GM19239 (cell line): ENCODE data around the gene PRDM4.
A peak's percentile ranks its signal among the peaks of the same experiment; 100 is the strongest.
"Not testable (repeated sequence)": the region's sequence is repeated elsewhere in the genome, so short reads cannot be mapped to it uniquely, and the experiment has no call there.

Source experiments
- DNase-seq: peaks from one replicate; pipeline ENCODE4 v3.0.0; 2011; ENCODE audit warnings: low spot score; ENCODE audit not compliant: insufficient read length
- FAIRE-seq: peaks from 2 replicates; lab custom pipeline; 2011; peaks lifted over from hg19 to GRCh38; lab: Jason Lieb, UNC

PRDM4 gene

DNA sequence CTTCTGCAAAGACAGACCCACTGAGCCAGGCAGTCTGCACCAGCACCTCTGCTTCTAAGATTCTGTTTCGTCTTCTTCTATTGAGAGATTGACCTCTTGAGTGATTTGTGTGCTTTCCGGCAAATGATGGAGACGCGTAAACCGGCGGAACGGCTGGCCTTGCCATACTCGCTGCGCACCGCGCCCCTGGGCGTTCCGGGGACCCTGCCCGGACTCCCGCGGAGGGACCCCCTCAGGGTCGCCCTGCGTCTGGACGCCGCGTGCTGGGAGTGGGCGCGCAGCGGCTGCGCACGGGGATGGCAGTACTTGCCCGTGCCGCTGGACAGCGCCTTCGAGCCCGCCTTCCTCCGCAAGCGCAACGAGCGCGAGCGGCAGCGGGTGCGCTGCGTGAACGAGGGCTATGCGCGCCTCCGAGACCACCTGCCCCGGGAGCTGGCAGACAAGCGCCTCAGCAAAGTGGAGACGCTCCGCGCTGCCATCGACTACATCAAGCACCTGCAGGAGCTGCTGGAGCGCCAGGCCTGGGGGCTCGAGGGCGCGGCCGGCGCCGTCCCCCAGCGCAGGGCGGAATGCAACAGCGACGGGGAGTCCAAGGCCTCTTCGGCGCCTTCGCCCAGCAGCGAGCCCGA lies 14.3 kb upstream of the PRDM4 start:
- DNase-seq (no peak), FAIRE-seq (no peak)

GRCh38 chr12:107774349-107775029 lies 13.6 kb upstream of the PRDM4 start, which contains the start of gene ASCL4:
Gene ASCL4, plus strand, starts transcription at chr12:107774704. Its CDS starts 515 bp downstream, at chr12:107775219.
- DNase-seq (no peak), FAIRE-seq (no peak)

DNA sequence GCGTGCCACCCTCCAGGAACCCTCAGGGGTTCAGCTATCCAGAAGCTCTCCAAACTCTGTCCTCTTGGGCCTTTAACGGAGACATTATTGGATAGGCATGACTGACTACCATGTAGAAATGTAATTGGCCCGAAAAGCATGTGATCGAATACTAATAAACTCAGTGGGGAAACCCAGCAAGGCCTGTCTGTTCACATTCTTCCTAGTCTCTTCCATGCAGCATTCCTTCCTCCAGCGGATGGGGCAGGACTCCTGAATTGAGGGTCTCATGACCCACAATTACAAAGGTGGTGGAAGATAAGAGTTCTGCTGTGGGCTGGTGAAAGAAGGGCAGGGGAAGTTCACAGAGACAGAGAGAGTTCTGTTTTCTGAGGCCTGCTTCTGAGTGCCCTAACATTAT lies 6.5 kb upstream of the PRDM4 start:
- DNase-seq (no peak), FAIRE-seq (no peak)

DNA sequence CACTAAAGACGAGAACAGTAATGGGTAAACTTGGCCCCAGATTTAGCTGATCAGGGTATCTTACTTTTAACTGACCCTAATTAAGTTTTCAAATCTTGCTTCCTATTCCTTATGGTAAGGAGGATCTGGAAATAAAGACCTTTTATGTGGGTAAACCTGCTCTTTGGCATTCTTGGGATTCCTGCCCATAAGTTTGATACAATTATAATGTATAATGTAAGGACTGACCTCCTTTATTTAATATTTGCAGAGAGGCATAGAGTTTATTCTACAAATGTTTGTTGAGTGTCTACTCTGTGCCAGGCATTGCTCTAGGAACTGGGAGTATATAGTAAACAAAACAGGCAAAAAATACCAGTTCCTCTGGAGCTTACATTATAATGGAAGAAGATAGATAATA lies 4.4 kb upstream of the PRDM4 start:
- DNase-seq, result no peak
- no peak for FAIRE-seq

GRCh38 chr12:107764626-107765025 lies 3.7 kb upstream of the PRDM4 start:
- no peak for FAIRE-seq

GRCh38 chr12:107762874-107763273 lies 1.9 kb upstream of the PRDM4 start:
- DNase-seq (no peak), FAIRE-seq (no peak)

More at GRCh38 chr12:107764626-107765025, 3.7 kb upstream of the PRDM4 start:
- no peak for DNase-seq

DNA sequence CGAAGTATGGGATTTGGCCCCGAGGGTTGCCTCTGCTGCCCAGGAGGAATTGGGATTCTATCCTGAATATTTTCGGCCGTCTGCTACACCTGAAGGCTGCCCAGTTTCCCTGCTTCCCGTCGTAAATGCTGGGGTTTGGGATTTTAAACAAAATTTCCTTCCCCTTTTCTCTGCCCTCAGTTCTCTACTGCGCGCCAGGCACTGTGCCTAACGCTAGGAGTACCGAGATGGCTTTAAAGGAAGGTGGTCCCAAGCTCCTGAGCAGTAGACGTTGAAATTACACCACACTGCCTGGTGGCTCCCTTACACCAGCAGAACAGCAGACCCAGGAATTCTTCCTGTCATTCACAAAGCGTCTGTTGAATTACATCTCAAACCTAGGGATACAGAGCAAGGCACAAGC lies 566 bp upstream of the PRDM4 start:
- DNase-seq (no peak), FAIRE-seq (no peak)

GRCh38 chr12:107760207-107760808 lies 629 bp downstream of the PRDM4 start:
- no peak for FAIRE-seq
- no peak for DNase-seq

- DNase-seq (no peak), FAIRE-seq (no peak)
Measured at GRCh38 chr12:107759410-107759809, 1.5 kb downstream of the PRDM4 start.

DNA sequence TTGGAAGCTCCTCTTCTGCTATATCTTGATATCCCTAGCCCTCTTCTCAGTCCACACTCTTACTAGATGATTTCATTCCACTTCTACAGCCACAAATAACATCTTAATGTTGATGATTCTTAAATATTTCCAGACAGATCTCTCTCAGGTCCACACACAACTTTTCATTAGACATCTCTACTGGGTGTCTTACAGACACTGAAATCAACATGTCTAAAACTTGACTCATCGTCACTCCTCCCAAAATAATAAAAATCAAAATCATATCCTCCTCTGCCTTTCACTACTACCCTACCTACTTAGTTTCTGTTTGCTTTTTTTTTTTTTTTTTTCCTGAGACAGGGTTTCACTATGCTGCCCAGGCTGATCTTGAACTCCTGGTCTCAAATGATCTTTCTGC lies 11.9 kb downstream of the PRDM4 start:
- FAIRE-seq, result no peak
- DNase-seq, result no peak

DNA sequence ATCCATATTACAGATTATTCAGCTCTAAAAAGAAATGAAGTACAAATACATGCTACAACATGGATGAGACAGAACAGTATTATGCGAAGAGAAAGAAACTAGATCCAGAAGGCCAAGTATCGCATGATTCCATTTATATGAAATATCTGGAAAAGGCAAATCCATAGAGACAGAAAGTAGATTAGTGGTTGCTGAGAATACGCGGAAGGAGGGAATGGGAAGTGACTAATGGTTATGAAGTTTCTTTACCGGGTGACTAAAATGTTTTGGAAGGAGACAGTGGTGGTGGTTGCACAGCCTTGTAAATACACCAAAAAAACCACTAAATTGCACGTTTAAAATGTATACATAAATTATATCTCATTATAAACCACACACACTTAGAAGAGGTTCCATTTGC lies 12.5 kb downstream of the PRDM4 start:
- no peak for FAIRE-seq

DNA sequence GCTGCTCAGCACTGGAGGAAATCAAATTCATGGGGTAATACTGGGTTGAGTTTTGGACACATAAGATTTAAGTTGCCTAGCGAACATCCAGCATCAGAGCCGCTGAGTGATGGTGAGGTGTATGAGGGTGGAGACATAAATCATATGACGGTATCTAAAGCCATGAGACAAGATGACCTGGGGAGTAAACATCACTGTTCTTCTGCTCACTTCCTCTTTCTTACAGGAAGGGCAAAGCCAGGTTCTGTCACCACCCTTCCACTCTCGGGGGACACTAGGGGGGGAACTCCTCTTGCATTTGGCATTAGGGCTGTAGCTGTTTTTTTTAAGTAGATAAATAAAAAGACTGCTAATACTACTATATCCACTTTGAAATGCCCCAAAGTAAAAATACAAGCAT lies 24.0 kb downstream of the PRDM4 start:
- peak; percentile 75 for FAIRE-seq
- DNase-seq, result peak; percentile 68

More for the DNA sequence above, 12.5 kb downstream of the PRDM4 start:
- DNase-seq, result no peak

DNA sequence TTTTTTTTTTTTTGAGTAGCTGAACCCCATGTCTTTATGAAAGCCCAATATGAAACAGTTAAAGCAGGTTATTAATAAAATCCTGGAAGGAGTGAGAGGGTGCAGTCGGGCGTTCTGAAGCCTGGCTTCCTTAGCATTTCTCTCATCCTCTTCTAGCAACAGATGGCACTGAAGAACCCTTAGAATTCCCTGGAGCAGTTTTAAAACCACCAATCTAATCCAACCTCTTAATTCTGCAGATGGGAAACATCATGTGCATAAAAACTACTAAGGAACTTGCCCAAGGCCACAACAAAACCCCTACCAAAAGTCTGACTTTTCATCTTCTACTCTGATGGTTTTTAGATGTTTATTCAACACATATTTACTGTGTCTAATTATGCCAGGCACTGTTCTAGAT lies 25.2 kb downstream of the PRDM4 start:
- DNase-seq, result no peak
- no peak for FAIRE-seq

GRCh38 chr12:107734139-107734538 lies 26.8 kb downstream of the PRDM4 start:
- no peak for DNase-seq
- FAIRE-seq, result no peak

DNA sequence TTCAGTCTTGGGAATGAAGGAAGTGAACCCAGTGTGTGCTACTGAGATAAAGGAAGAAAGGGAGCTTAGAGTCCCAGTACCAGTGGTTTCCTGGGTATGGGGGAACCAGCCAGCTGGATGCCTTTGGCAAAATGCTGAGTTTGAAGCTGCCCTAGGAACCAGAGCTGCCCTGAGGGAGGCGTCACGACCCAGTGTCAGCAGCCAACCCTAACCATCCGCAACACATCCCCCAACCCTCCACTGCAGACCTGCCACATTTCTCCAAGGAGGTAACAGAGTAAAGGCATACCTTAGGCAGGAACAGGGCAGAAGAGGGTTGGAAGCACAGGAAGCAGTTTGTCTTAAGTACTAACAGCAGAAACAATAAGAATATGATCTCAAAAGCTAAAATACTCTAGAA lies 28.6 kb downstream of the PRDM4 start:
- no peak for DNase-seq
- no peak for FAIRE-seq

- FAIRE-seq (no peak), DNase-seq (no peak)
Measured at GRCh38 chr12:107731366-107731765, 29.6 kb downstream of the PRDM4 start.

DNA sequence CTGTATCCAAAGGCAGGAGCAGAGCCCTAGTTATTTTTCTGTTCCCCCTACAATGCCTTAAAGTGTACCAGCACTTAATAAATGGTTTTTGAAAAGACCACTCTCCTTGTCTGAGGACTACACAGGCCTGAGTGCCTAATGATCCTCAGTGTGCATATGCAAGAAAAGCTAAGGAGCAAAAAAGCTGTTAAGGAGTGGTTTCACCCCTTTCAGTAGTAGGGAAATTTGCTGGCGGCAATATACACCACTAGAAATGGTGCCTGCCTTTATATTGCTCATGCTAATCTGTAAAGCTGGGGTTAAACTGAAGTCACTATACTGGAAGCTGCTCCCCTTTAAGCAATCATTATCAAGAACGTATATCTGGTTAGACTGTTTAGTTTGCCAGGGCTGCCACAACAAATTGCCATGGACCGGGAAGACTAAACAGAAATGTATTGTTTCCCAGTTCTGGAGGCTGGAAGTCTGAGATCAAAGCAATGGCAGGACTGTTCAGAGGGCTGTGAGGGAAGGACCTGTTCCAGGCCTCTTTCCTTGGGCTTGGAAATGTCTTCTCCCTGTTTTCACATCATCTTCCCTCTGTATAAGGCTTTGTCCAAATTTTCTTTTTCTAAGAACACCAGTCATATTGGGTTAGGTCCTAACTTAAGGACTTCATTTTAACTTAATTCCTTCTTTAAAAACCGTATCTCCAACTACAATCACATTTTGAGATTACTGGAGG lies 30.2 kb downstream of the PRDM4 start:
- FAIRE-seq (no peak), DNase-seq (no peak)

- DNase-seq, FAIRE-seq: not testable (repeated sequence)
Measured at GRCh38 chr12:107727742-107728141, 33.2 kb downstream of the PRDM4 start.

DNA sequence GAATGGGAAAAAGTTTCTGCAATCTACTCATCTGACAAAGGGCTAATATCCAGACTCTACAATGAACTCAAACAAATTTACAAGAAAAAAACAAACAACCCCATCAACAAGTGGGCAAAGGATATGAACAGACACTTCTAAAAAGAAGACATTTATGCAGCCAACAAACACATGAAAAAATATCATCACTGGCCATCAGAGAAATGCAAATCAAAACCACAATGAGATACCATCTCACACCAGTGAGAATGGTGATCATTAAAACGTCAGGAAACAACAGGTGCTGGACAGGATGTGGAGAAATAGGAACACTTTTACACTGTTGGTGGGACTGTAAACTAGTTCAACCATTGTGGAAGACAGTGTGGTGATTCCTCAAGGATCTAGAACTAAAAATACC lies 33.6 kb downstream of the PRDM4 start:
- FAIRE-seq, result not testable (repeated sequence)

GRCh38 chr12:107718606-107719005 lies 42.3 kb downstream of the PRDM4 start:
- no peak for FAIRE-seq

More for the DNA sequence above, 33.6 kb downstream of the PRDM4 start:
- DNase-seq, result not testable (repeated sequence)

GRCh38 chr12:107715780-107716179 lies 45.2 kb downstream of the PRDM4 start:
- no peak for DNase-seq
- FAIRE-seq, result no peak

More at GRCh38 chr12:107718606-107719005, 42.3 kb downstream of the PRDM4 start:
- no peak for DNase-seq
